Measurements from ENCODE around the gene COL9A2. TPM values are rescaled to one million over a fixed set of nuclear protein-coding genes. Genes with fewer than 3 reads are reported as not detected.

The COL9A2 gene
- total RNA-seq, 2 experiments from 2014 or later, result 2.4 to 3.0 TPM

- ChIA-PET POLR2A (interaction anchor here (1.0 kb wide), 1 partner anchor 122 kb away, joined by 3 read pairs; no protein-coding TSS in a partner anchor), CTCF (interaction anchor here (0.5 kb wide), 1 partner anchor 24 kb away, joined by 3 read pairs; no protein-coding TSS in a partner anchor)
- Mint-ChIP-seq H3K36me3 (ENCODE audit: low read depth) (peaks cover 70% of the 10 kb centered on the region), H3K4me3 (no peak overlapping the region), H3K4me1 (ENCODE audit: low read depth) (peaks cover 24% of the 10 kb centered on the region), H3K27ac (no peak overlapping the region), H3K9me3 (no peaks in the 10 kb centered on the region), H3K27me3 (no peaks in the 10 kb centered on the region)
- ATAC-seq (ENCODE audit: poor library complexity) (no peak), DNase-seq (no peak)
- H3K4me1 ChIP-seq (ENCODE audit: insufficient read depth, low read length), result peaks cover 5% of the 10 kb centered on the region
- H3K27ac ChIP-seq (ENCODE audit: low read depth in 1 of 2, low read length in 2 of 2), result no peak overlapping the region
- H3K36me3 ChIP-seq (ENCODE audit: insufficient read depth, low read length), result peaks cover 82% of the 10 kb centered on the region
- no peaks in the 10 kb centered on the region for H3K9me3 ChIP-seq (ENCODE audit: control insufficient read depth in 1 of 2, insufficient read depth in 1 of 2, low read length in 2 of 2)
- intact Hi-C loops (cut with DNase I, micrococcal nuclease), result no loop called here
- TF ChIP-seq, protein P1, sequence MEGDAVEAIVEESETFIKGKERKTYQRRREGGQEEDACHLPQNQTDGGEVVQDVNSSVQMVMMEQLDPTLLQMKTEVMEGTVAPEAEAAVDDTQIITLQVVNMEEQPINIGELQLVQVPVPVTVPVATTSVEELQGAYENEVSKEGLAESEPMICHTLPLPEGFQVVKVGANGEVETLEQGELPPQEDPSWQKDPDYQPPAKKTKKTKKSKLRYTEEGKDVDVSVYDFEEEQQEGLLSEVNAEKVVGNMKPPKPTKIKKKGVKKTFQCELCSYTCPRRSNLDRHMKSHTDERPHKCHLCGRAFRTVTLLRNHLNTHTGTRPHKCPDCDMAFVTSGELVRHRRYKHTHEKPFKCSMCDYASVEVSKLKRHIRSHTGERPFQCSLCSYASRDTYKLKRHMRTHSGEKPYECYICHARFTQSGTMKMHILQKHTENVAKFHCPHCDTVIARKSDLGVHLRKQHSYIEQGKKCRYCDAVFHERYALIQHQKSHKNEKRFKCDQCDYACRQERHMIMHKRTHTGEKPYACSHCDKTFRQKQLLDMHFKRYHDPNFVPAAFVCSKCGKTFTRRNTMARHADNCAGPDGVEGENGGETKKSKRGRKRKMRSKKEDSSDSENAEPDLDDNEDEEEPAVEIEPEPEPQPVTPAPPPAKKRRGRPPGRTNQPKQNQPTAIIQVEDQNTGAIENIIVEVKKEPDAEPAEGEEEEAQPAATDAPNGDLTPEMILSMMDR (IDR thresholded peaks at IDR 0.05), result no peak
- no peaks in the 10 kb centered on the region for H3K27me3 ChIP-seq (ENCODE audit: control insufficient read depth in 1 of 2, insufficient read depth in 2 of 2, low read length in 2 of 2)
- H3K4me3 ChIP-seq (ENCODE audit: low read length), result no peak overlapping the region
Measured at GRCh38 chr1:40265298-40265697, 51.8 kb downstream of the COL9A2 start.

- no peak overlapping the region for H3K4me3 Mint-ChIP-seq
- no peak overlapping the region for H3K27ac Mint-ChIP-seq
- ATAC-seq (ENCODE audit: poor library complexity) (no peak), DNase-seq (no peak)
- CTCF ChIA-PET, result no interaction called here
- Histone ChIP-seq H3K36me3 (ENCODE audit: insufficient read depth, low read length) (peaks cover 75% of the 10 kb centered on the region), H3K27me3 (ENCODE audit: control insufficient read depth in 1 of 2, insufficient read depth in 2 of 2, low read length in 2 of 2) (no peaks in the 10 kb centered on the region), H3K27ac (ENCODE audit: low read depth in 1 of 2, low read length in 2 of 2) (no peak overlapping the region), H3K4me1 (ENCODE audit: insufficient read depth, low read length) (peaks cover 12% of the 10 kb centered on the region), H3K4me3 (ENCODE audit: low read length) (no peak overlapping the region), H3K9me3 (ENCODE audit: control insufficient read depth in 1 of 2, insufficient read depth in 1 of 2, low read length in 2 of 2) (no peaks in the 10 kb centered on the region)
- no peaks in the 10 kb centered on the region for H3K27me3 Mint-ChIP-seq
- POLR2A ChIA-PET, result no interaction called here
- intact Hi-C loops (cut with DNase I, micrococcal nuclease), result no loop called here
- H3K4me1 Mint-ChIP-seq (ENCODE audit: low read depth), result peaks cover 34% of the 10 kb centered on the region
- H3K9me3 Mint-ChIP-seq, result no peaks in the 10 kb centered on the region
- TF ChIP-seq, protein P1 (IDR thresholded peaks at IDR 0.05), result no peak
- H3K36me3 Mint-ChIP-seq (ENCODE audit: low read depth), result peaks cover 65% of the 10 kb centered on the region
Measured at GRCh38 chr1:40264354-40264781, 52.7 kb downstream of the COL9A2 start.

DNA sequence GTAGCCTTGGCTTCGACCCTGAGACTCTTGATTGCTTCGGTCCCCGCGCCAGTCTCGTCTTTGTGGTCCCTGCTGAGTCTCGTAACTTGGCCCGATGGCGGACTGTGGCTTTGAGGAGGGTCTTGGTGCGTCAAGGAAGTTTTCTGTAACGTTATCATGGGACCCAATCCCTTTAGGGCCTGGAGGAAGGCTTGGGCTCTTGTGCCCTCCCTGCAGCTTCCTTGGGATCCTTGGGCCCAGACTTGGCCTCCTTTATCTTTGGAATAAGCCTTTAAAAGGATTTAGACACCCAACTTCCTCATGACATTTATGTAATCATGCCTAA lies 58.7 kb downstream of the COL9A2 start:
- intact Hi-C loops (cut with DNase I, micrococcal nuclease), result loop anchor here (1.0 to 10.0 kb wide), 8 partner anchors 56 to 516 kb away; partner anchors contain the start of genes CAP1 (in 2 of the 2), RLF (in 1 of the 2), SMAP2 (in 1 of the 2) and ZNF684 (in 1 of the 2)
- H3K4me3 ChIP-seq (ENCODE audit: low read length), result peak overlapping the region; percentile 86
- no peaks in the 10 kb centered on the region for H3K9me3 ChIP-seq (ENCODE audit: control insufficient read depth in 1 of 2, insufficient read depth in 1 of 2, low read length in 2 of 2)
- Mint-ChIP-seq H3K36me3 (ENCODE audit: low read depth) (peaks cover 49% of the 10 kb centered on the region), H3K9me3 (no peaks in the 10 kb centered on the region), H3K4me3 (peak overlapping the region; percentile 95), H3K27ac (peak overlapping the region; percentile 99), H3K4me1 (ENCODE audit: low read depth) (peaks cover 62% of the 10 kb centered on the region), H3K27me3 (no peaks in the 10 kb centered on the region)
- H3K27ac ChIP-seq (ENCODE audit: low read depth in 1 of 2, low read length in 2 of 2), result peak overlapping the region; percentile 58 to 99
- TF ChIP-seq, protein P1 (IDR thresholded peaks at IDR 0.05), result no peak
- ATAC-seq (ENCODE audit: poor library complexity) (no peak), DNase-seq (no peak)
- POLR2A ChIA-PET, result interaction anchor here (0.8 to 1.8 kb wide), 15 partner anchors 8 to 722 kb away, joined by 3 to 15 read pairs (median 5); partner anchors contain the start of genes NFYC, SMAP2 and ZFP69B
- peaks cover 27% of the 10 kb centered on the region for H3K4me1 ChIP-seq (ENCODE audit: insufficient read depth, low read length)
- H3K36me3 ChIP-seq (ENCODE audit: insufficient read depth, low read length), result peaks cover 32% of the 10 kb centered on the region
- CTCF ChIA-PET, result no interaction called here
- no peaks in the 10 kb centered on the region for H3K27me3 ChIP-seq (ENCODE audit: control insufficient read depth in 1 of 2, insufficient read depth in 2 of 2, low read length in 2 of 2)

Measured in CD4-positive, alpha-beta T cell (primary cell).